Amniotic stem cell (primary cell): ENCODE measurements around the gene FRYL.

Experiments used
- DNase-seq: peaks from one replicate; lab custom pipeline; 2025; lab: John Stamatoyannopoulos, UW

The FRYL gene

DNA sequence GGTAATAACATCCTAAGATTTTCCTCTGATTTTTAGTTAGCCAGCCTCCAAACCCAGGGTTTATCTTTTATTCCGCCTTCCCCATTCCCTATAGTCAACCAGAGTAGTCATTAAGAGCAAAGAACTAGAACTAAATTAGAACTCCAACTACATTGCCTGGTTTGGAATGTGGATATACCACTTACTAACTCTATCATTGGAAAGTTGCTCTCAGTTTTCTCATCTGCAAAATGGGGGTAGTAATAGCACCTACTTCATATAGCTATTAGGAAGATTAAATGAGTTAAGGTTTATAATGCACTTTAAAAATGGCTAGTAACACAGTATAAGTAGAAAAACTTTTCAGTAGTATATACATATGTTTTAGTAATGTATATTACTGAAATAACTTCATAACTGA lies 226.4 kb downstream of the FRYL start:
- no peak for DNase-seq

DNA sequence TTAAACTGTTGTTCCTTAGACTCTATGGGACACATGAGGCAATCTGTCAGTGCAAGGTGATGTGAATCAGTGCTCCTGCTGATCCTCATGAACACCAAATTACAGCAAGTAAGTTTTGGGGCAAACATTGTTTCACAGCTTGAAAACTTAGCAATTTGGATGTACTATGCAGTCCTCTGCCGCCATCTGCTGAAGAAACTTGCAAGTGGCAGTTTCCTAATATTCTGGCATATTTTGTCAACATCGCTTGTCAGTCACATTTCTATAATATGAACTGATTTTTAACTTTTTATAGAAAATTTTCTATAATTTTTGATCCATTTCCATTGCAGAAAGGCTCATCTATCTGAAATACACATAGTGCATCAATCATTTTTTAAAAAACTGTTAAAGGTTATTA lies 233.7 kb downstream of the FRYL start:
- peak; percentile 0 for DNase-seq

DNA sequence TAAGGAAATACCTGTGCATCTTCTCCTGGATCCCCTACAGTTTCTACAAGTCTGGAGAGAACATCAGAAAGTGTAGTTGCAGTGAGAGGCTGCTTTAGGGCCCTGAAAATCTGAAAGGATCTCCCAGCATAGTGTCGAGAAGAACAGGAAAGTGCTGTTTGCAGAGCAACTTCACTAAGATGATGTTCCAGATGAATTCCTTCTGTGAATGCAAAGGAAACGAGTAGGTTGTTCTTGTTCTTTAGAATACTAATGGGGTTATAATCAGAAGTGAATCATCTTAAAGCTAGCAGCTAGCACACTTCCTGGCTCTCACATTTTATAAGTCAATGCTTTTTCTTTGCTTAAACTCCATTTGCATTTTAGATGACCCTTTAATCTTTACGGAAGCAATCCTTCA lies 236.3 kb downstream of the FRYL start:
- DNase-seq, result no peak

DNA sequence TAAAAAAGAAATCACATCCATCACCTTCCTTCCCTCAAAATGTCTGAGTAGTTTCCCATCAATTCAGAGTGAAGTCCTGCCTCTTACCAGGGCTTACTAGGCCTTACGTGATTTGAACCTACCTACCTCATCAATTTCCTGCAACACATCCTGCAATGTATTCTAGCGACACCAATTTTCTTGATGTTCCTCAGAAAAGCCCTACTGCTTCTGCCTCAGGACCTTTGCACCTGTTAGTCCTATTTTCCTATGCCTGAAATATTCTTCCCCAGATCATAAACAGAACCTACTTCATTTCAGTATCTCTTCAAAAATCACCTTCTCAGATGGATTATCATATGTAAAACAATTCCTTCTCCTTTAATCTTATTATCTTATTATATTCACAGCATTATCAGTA lies 237.2 kb downstream of the FRYL start:
- no peak for DNase-seq

DNA sequence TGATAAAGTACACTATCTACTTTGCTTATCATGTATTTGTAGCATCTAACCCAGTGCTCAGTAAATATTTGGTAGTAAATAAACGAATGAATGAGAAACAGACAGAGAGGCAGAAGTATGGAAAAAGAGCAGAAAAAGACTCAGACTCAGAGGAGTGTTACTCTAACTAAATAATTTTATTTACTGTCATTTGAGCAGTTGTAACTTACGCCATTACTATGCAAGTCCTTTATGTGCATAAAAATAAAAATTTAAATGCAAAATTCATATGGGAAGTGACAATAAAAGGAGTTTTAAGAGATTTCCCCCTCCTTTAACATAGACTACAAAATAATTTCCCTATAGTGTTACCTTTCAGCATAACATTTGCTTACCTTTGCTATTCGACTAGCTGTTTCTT lies 240.5 kb downstream of the FRYL start:
- DNase-seq, result no peak

DNA sequence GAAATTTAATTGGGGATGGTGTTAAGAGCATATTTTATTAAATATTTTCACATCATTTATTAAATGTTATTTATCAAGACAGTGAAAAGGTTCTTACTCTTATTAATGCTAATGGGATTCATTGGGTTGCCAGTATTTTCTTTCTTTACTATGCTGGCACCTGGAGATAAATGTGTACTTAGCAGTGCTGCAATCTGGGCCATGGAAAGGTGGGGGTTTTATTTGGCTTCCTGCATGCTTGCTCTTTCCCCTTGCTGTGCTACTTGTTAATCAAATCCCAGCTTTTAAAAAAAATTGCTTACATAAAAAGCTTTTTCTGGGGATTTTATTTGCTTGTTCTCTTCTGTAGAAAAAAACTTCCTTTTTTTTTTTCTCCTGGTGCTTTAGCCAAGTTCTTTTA lies 241.7 kb downstream of the FRYL start:
- no peak for DNase-seq

DNA sequence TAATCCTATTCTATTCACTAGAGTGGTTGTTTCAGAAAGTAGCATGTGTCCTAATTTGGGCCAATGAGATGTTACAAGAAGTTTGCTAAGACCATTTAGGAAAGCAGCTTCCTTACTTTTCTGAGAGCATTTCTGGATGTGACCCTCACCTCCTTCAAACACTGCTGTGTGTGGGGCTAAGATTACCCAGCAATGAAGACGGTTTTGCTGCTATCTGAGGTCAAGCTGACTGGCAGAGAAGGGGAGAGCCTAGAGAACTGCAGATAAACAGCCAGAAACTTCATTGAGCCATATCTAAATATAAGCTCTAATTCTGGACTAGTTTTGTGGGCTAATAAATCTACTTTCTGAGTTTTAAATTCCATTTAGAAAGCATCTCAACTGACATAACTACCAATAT lies 253.7 kb downstream of the FRYL start:
- DNase-seq, result no peak

DNA sequence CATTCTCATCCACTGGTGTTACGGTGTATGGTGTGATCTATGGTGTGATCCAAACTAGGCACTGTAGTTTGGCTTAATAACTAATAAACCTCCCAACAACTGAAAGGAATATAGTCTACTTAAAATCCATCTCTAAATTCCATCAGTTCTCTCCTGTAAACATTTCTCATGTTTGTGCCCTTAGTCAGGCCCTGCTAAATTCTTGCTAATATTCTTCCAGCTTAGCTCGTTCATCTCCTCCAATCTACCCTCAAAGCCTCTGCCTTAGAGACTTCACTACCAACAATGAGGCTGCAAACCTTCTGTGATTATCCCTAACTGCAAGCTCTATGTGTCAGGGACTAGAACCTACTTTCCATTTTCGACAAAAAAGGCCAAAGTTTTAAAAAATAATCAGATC lies 261.9 kb downstream of the FRYL start:
- no peak for DNase-seq

DNA sequence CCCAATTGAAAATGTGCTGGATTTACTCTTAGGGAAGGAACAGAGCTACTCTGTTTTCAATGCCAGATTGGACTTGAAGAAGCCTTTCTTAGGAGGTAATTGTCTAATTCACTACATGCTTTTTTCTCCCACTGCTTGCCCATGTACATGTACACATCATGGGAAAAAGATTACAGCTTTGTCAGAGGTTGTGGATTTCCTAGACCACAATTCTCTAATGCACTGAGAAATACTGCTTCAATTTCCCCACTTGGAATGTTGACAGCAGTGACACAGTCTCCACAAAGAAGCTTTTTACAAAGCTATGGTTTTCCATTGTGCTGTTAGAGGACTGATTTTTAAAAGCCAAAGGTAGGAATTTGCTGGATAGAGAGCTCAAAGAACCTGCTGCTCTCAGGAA lies 270.5 kb downstream of the FRYL start:
- no peak for DNase-seq

DNA sequence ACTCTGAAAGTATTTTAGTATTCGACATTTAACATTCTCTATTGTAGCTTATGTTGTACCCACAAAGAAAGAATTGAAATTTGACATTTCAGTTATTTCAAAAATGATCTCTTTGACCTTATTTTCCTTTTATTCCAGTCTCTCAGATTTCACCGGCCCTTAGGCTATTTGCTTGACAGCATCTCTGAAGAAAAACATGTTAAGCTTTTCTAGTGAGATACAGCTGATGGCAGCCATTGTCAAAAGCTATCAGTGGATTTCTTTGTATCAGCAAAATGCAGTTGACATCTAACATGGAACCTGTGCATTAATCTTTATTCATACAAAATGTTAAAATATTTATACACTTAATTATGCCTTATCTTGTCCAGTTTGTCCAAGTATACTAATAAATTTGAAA lies 273.4 kb downstream of the FRYL start:
- DNase-seq, result no peak

DNA sequence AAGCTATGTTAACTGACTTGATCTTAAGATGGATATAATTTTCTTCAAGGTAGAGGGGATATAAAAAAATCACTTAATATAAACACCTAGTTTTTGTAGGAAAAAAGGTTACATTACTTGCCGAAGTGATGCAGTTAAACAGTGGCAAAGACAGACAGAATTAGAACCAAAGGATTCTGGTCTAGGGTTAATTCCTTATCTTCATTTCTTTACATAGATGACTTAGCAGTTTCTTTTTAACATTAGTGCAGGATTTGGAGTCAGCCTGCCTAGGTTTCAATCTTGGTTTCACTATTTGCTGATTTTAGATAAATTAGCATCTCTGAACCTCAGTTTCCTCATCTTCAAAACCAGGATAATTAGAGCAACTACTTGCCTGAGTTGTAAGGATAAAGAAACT lies 275.7 kb downstream of the FRYL start:
- DNase-seq, result no peak

DNA sequence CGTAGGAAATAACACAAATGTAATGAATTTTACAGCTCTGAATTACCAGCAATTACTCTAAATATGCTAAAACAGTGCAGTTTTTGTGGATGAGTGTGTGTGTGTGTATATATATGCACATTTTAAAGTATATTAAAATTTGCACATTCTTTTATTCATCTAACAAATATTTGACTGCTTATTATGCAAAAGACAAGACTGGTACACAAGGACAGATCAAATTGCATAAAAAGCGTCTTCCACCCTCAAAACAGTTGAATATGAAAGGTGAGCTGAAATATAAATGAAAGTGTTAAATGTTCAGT lies 276.1 kb downstream of the FRYL start:
- DNase-seq, result no peak

DNA sequence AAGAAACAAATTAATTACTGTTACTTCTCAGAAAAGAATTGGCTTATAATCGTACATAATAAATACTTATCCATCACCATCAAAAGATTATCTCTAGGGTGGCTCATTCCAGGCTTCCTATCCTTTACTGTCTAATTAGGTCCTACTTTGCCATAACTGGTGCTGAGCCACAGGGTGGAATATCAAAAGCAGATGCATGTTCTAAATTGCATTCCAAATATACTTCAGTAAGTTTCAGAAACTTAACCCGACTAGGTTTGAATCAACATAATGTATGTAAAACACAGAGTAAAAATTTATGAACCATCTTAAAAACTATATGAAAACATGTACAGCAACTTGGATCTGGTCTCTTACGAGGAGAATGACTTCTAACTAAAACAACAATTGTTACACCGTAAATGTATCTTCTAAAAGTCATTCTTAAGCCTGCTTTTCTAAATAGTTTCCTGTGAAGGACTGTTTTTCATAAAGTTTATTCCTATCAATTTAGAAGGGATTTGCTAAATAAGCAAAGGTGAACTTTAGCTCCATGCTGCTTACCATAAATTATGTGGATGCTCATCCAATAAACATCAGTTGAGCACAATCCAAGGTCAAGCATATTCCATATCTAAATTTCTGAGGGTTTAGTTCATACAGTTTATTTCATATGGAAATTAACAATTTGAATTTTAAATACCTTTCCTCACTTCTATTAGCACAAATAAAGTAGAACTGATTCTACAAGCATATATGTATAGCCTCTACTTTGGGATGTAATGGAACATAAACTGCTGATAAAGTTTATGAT lies 276.6 kb downstream of the FRYL start:
- no peak for DNase-seq

DNA sequence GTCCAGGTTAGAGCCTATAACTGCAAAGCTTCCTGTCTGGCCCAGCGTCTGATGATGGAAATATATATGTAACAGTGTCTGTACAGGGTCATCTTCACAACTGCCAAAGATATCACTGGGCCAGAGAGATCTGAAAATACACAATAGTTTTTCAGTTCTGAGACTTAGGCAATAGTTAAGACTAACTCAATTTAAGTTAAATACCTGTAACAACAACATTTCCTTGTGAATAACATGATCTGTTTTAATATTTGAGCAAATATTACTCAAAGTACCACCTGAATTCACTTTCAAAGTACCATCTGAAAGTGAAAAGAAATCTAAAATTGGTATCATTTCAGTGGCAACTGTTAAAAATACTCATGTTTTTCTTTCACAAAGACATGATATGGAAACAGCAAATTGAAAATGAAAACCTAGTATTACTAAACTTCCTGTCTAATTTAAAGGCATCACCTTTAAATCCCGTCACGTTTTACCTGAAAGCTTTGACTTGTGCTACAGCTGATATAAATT lies 280.5 kb downstream of the FRYL start:
- DNase-seq, result no peak

DNA sequence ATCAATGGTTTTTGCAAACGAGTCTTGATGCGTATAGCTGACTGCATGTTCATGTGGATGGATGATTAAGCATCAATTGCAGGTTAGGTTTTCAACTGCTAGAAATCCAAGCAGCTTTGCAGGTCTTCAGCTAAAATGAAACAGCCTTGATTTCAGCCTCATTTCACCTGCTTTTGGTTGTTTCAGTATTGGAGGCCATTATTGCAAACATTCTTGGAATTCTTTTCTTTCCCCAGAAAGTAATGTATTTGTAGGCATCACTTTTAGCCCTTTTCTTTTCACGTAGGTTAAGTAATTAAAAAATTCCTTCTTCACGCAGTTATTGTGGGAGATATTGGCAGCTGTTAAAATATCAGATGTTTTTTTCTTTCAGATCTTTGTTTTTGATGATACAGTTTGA lies 281.2 kb downstream of the FRYL start:
- DNase-seq, result no peak

DNA sequence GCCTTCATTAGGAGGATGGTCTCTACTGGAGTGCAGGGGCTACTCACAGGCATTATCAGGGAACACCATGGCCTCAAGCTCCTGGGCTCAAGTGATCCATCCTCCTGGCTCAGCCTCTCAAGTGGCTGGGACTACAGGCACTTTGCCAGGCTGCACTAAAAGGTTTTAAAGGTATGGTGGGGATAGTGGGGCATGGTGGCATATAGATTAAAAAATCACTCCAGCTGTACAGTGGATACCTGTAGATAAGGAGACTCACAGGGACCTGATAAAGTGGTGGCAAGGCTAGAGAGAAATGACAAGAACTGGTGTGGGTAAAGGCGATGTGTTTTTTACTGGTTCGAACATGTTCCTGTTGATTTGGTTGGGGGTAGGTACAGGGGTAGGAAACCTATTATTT lies 284.1 kb downstream of the FRYL start:
- DNase-seq, result no peak

DNA sequence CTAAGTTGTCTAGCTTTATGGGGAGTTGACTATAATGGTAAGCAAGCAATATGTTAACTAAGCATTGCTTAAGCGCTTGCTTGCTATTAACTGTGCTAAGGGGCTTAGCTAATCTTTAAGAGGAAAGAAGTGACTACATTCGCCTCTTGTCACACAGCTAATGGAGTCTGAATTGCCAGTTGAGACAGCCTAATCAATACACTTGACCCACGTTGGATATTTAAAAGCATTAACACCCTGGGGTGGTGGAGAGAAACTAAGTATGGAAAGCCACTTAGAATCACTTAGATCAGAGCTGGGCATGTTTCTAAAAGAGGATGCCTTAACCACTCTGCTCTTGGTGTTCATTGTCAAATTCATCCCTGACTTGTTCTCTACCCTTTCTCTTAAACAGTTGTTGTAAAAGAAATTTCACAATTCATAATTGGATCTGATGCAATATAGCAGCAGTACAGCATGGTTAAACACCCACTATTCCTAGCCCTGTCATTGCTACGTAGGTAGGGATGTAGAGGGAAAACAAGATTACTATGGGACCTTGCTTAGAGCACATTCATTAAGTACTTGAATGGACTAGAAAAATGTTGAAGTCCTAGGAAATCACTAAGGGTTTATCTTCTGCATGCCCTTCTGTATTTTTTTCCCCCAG lies 286.5 kb downstream of the FRYL start:
- no peak for DNase-seq

DNA sequence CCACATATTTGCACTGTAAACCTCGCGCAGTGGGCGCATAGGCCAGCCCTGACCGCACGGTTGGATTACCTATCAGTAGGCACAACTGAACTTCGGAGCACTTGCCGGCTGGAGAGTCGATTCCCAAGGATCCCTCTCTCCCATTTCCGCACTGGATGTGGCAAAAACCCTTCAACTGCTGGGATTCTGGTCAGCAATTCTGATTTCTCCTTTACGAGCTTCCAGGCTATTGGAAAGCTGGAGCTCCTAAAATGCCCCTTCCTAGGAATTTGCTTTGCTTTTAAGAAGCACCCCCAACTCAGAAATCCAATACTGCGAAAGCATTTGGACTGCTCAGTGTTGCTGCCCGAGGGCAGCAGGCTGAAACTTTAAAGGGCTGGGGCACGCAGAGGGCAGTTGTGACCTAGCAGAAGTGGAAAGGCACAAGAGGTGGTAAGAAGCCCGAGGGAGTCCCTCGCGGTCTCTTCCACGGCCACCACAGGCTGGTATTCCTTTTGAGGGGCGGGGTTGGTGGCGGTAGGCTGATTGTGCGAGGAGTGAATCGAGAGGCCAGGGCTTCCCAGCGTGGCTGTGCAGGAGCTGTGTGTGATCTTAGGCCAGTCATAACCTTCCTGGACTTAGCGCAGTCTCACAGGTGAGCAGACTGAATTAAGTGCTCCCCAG lies 288.4 kb downstream of the FRYL start:
- no peak for DNase-seq

DNA sequence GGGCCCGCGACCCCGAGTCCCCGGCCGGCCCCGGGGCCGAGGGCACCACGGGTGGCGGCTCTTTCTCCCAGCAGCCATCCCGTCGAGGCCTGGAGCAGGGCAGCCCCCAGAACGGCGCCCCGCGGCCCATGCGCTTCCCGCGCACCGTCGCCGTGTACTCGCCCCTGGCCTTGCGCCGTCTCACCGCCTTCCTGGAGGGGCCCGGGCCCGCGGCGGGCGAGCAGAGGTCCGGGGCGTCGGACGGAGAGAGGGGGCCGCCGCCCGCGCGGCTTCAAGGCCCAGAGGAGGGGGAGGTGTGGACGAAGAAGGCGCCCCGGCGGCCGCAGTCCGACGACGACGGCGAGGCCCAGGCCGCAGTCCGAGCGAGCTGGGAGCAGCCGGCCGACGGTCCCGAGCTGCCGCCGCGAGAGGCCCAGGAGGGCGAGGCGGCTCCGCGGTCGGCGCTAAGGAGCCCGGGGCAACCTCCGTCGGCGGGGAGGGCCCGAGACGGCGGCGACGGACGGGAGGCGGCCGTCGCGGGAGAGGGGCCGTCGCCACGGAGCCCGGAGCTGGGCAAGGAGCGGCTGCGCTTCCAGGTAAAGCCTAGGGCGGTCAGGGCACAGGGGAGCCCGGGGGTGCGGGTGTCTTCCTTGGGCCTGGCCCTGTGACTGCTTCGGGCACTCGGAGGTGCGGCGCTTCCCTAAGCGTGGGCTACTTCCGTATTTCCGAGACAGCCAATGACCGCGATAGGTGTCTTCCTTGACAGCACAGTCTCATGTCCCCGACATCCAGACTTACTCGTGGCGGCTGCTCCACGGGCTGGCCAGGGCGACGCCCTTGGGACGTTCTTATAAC lies 289.2 kb downstream of the FRYL start:
- no peak for DNase-seq

DNA sequence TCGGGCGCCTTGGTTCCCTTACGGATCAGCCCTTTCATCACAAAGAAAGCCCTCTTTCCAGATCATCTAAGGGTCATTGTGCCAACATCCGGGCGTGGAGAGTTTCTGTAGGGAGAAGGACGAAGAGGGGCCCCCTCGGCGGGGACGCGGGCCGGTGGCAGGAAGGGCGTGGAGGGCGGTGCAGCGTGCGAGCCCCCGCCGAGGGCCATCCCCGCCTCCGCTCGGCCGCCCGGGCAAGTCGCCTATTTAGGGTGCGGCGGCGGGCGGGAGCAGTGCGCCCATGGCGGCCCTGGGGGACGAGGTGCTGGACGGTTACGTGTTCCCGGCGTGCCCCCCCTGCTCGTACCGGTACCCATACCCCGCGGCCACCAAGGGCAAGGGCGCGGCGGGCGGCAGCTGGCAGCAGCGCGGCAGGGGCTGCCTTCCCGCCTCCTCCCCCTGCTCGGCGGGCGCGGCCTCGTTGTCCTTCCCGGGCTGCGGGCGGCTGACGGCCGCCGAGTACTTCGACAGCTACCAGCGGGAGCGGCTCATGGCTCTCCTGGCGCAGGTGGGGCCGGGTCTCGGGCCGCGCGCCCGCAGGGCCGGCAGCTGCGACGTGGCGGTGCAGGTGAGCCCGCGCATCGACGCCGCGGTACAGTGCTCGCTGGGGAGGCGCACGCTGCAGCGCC lies 289.9 kb downstream of the FRYL start, which contains the start of gene ZAR1:
Gene ZAR1 (plus strand): TSS at position 241 of the 668 bp plus-strand sequence. CDS start 40 bp downstream, at position 281.
- no peak for DNase-seq

DNA sequence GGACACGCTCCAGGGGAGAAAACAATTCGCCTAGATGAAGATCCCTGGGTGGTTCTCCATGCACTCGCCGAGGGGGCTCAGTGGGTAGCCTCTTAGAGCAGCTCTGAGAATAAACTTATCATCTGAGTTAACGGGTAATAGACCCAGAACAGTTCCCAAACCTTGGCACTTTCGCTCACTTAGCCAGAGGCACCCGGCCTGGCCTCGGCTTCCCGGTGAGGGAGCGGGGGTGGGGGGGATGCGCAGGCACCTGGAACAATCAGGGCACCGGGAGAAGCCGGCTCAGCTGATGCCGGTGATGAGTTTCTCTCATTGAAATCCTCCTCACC lies 290.4 kb downstream of the FRYL start:
- no peak for DNase-seq
